LNCaP clone FGC (cell line): ENCODE measurements around the gene MICAL2.
"Not testable (repeated sequence)": the region's sequence is repeated elsewhere in the genome, so short reads cannot be mapped to it uniquely, and the experiment has no call there.

Experiments
- DNase-seq: peaks from one replicate; pipeline ENCODE4 v3.0.0-alpha.2; 2011; ENCODE audit warnings: low read depth
- H3K4me3 ChIP-seq: 2 replicates; pipeline ENCODE4 v1.5.1; 2011; ENCODE audit warnings: mild to moderate bottlenecking, low read depth, low read length, control low read depth
- TF ChIP-seq, protein P1 (sequence below): IDR thresholded peaks from 2 replicates; pipeline ENCODE4 v1.5.1; 2012; ENCODE audit warnings: mild to moderate bottlenecking; ENCODE audit not compliant: control insufficient read depth, insufficient read depth; ENCODE audit errors: extremely low read depth

MICAL2 gene

DNA sequence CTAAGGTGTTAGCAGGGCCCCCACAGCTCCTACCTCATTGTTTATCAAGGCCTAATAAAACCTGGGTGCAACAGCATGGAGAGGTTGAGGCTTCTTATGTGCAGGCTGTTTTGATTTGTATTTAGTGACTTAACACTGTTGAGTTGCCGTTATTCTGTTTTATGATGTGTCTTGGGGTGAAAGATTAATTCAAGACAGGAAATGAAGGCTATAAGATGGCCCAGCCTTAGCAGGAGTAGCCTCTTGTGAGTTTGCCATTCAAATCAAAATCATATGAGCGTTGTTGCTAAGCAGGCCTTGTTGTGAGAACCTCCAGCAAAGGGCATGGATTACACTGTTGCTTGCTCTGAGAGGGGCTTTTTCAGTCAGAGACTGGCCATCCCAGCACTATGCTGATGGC is 31.8 kb downstream of the MICAL2 start:
- H3K4me3 ChIP-seq: no peak overlapping the region
- TF ChIP-seq, protein P1, sequence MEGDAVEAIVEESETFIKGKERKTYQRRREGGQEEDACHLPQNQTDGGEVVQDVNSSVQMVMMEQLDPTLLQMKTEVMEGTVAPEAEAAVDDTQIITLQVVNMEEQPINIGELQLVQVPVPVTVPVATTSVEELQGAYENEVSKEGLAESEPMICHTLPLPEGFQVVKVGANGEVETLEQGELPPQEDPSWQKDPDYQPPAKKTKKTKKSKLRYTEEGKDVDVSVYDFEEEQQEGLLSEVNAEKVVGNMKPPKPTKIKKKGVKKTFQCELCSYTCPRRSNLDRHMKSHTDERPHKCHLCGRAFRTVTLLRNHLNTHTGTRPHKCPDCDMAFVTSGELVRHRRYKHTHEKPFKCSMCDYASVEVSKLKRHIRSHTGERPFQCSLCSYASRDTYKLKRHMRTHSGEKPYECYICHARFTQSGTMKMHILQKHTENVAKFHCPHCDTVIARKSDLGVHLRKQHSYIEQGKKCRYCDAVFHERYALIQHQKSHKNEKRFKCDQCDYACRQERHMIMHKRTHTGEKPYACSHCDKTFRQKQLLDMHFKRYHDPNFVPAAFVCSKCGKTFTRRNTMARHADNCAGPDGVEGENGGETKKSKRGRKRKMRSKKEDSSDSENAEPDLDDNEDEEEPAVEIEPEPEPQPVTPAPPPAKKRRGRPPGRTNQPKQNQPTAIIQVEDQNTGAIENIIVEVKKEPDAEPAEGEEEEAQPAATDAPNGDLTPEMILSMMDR: no peak

DNA sequence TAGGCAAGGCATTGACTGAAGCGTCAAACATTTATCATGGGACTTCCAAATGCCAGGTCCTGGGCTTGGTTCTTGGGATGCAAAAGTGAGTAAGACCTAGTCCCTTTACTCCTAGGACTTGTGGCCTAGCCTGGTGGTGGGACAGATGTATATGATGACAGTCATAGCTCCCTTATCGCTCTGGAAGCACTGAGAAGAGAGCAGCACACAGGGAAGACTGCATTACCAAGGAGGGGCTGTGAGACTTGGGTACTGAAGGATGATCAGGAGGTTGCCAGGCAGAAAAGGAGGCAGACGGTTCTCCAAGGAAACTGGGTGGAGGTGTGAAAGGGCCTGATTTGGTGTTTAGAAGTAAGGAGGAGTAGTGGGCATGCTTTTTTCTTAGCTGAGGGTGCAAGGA is 32.5 kb downstream of the MICAL2 start:
- DNase-seq: no peak
- H3K4me3 ChIP-seq: no peak overlapping the region
- TF ChIP-seq, protein P1: no peak

More for the DNA sequence above, 31.8 kb downstream of the MICAL2 start:
- DNase-seq: no peak

DNA sequence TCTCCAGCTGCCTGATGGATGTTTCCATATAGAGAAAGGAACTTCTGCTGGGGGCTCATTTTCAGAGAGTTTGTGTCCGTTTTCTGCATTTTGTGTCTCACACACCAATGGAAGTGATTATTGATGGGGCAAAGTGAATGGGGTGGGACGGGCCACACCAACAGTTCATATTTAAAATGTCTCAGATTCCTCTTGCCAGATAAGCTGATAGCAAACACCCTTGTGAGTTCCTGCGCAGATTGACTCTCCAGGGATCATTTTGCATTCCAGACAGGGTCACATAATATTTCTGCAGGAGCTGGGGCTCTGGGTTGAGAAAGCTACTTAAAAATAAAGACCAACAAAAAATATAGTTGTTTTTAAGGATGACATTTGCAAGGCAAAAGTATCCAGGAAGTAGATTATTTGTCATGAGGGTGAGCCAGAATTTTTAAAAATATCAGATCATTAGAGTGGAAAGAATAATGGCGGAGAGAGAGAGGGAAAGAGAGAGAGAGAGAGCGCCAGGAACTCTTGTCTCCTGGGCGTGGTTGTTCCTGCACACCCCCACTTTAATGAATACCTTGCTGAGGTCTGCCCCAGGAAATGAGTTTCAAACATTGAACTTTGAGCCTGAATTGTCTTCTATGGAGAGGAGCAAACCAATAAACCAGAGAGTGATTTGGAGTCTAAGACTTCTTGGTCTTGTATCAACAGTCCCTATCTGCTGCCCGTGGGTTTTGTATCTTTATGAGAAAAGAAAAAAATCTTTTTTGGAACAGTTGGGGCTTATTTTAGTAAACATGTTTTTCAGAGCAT is 33.3 kb downstream of the MICAL2 start:
- DNase-seq: no peak
- H3K4me3 ChIP-seq: no peak overlapping the region
- TF ChIP-seq, protein P1: no peak

DNA sequence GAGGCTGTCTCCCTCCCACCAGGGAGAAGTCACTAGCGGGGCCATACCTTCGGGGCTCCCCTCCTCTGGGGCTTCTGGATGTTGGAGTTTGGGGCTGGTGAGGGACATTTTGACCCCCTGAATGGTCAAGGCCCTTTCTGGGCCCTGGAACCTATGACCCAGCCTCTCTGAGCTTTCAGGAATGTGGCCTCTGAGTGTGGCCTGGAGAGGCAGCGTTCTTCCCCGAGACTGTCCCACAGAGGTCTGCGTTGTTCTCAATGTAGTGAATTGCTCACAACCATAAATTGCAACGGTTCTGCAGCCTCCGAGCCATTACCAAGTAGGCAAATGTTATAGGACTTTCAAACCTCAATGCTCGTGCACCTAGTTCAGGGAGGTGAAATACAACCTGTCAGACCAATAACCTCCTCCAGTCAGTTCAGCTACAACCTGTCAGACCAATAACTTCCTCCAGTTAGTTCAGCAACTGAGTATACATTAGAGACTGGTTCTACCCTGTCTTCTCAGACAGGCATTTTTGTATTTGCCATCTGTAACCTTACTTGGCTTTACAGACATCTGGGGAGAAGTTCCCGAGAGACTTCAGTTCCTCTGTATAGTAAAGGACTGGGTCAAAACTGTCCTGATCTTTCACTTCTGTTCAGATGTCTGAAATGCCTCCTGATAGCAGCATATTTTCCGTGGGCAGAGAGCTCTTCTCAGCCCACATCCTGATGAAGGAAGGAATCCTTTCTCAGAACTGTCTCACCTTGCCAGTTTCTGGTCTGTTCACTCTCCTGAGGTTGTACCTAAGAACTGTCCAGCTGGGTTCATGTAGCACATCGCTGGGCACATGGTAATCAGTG is 34.2 kb downstream of the MICAL2 start:
- no peak overlapping the region for H3K4me3 ChIP-seq
- TF ChIP-seq, protein P1: no peak
- DNase-seq: no peak

DNA sequence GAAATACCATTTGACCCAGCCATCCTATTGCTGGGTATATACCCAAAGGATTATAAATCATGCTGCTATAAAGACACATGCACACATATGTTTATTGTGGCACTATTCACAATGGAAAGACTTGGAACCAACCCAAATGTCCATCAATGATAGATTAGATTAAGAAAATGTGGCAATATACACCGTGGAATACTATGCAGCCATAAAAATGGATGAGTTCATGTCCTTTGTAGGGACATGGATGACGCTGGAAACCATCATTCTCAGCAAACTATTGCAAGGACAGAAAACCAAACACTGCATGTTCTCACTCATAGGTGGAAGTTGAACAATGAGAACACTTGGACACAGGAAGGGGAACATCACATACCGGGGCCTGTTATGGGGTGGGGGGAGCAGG is 36.3 kb downstream of the MICAL2 start:
- H3K4me3 ChIP-seq, DNase-seq: not testable (repeated sequence)

DNA sequence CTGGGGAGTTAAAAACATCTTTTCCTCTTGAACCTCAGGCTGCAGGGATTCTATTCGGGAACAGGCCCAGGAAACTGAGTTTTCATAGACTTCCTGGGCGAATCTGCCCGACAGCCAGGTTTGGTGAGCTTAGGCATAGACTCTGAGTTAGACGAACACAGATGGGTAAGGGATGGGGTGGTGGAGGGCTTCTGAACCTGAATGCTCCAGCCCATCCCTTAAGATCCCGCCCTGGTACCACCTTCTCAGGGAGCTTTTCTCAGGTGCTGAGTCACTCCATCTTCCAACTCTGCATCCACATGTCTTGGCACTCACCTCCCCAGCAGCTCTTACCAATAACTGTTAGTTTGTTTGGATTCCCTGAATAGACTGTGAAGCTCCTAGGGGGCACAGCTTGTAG is 37.4 kb downstream of the MICAL2 start:
- no peak for DNase-seq
- H3K4me3 ChIP-seq: no peak overlapping the region
- TF ChIP-seq, protein P1: no peak

DNA sequence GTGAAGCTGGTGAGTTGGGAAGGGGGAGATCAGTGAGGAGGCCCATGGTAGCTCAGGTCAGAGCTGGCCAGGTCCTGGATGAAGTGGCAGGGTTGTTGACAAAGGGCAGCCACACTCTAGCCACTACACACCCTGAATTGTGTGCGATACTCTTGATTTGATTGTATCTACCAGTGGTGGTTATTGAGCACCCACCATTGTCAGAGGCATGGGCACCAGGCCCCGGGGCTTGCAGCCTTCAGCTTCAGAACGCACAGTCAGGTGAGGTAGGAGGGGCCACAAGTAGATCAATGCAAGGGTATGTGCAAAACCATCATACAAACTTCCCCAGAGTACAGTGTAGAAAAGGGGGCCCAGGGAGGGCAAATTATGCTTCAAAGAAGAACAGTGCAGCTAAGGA is 38.1 kb downstream of the MICAL2 start:
- TF ChIP-seq, protein P1: no peak
- DNase-seq: no peak
- H3K4me3 ChIP-seq: no peak overlapping the region
